Upper lobe of left lung (tissue), 6 donors: ENCODE measurements around the gene MAST4. TPM values are rescaled to one million over a fixed set of nuclear protein-coding genes. Genes with fewer than 3 reads are reported as not detected.

ENCODE experiments used
- ATAC-seq, 2 donors: fragments of 200-7000 bp; cut with Tn5 transposase; one replicate each; pipeline ENCODE4 v1.9.1; 2022; ENCODE audit warnings: mild to moderate bottlenecking in 2 of 2, moderate library complexity in 2 of 2; ENCODE audit not compliant: low FRiP score in 2 of 2
- DNase-seq, 2 donors: peaks; one replicate each; pipeline ENCODE4 v3.0.0-alpha.2; 2019 to 2020
- H3K27ac ChIP-seq, 4 donors: fragments of 200-600 bp; sonication (generic); one replicate each; pipeline ENCODE4 v1.5.1; 2016 to 2019
- H3K27me3 ChIP-seq, 4 donors: fragments of 200-600 bp; sonication (generic); one replicate each; pipeline ENCODE4 v1.5.1; 2017 to 2019
- H3K36me3 ChIP-seq, 4 donors: fragments of 200-600 bp; sonication (generic); one replicate each; pipeline ENCODE4 v1.5.1; 2016 to 2019
- H3K4me1 ChIP-seq, 4 donors: fragments of 200-600 bp; sonication (generic); one replicate each; pipeline ENCODE4 v1.5.1; 2018 to 2019
- H3K4me3 ChIP-seq, 4 donors: fragments of 200-600 bp; sonication (generic); one replicate each; pipeline ENCODE4 v1.5.1; 2017 to 2019; ENCODE audit warnings: mild to moderate bottlenecking in 2 of 4, moderate library complexity in 1 of 4
- H3K9me3 ChIP-seq, 4 donors: fragments of 200-600 bp; sonication (generic); one replicate each; pipeline ENCODE4 v1.5.1; 2018 to 2019
- EP300 ChIP-seq, 4 donors: sonication (generic); formaldehyde crosslinking; IDR thresholded peaks; one replicate each; pipeline ENCODE4 v1.5.1; 2017; ENCODE audit warnings: antibody characterized with exemption in 4 of 4, control low read depth in 2 of 4
- POLR2A ChIP-seq, 4 donors: fragments of 450-650 bp; IDR thresholded peaks; one replicate each; pipeline ENCODE4 v1.5.1; 2016 to 2017; ENCODE audit warnings: antibody characterized with exemption in 4 of 4, mild to moderate bottlenecking in 2 of 4
- POLR2AphosphoS5 ChIP-seq, 2 donors: sonication (generic); formaldehyde crosslinking; IDR thresholded peaks; one replicate each; pipeline ENCODE4 v1.5.1; 2017; ENCODE audit warnings: antibody characterized with exemption in 2 of 2
- WGBS, 2 donors: methylation state at CpG; one replicate each; pipeline ENCODE4 v1.1.5; 2017 to 2018; 5-methylcytosine and 5-hydroxymethylcytosine counted together
- total RNA-seq, 6 donors: library from RNA; depleted of rRNA in 4 of 6; stranded (reverse); fragments of >200 nt in 4 of 6; gene quantifications; one replicate each; pipeline versions ENCODE4 v1.1.0 to v1.2.1, GENCODE V29; 2016 to 2021
- TF ChIP-seq, protein P1 (sequence below), 6 experiments: fragments of 450-650 bp in 4 of 6; fragments of 200-600 bp in 2 of 6; sonication (generic) in 2 of 6; IDR thresholded peaks; one replicate each; pipeline ENCODE4 v1.5.1; 2016 to 2019; ENCODE audit warnings: antibody characterized with exemption in 6 of 6
- donor health status: DM: no; HTN: no; CAD: no; lungs with moderate emphysema.
- donor health status: DM: no; HTN: yes; CAD: no; lungs with severe emphysema.

Gene MAST4
- total RNA-seq, 6 donors from 2014 or later = 44.8 to 229 (median 66.4) TPM

DNA sequence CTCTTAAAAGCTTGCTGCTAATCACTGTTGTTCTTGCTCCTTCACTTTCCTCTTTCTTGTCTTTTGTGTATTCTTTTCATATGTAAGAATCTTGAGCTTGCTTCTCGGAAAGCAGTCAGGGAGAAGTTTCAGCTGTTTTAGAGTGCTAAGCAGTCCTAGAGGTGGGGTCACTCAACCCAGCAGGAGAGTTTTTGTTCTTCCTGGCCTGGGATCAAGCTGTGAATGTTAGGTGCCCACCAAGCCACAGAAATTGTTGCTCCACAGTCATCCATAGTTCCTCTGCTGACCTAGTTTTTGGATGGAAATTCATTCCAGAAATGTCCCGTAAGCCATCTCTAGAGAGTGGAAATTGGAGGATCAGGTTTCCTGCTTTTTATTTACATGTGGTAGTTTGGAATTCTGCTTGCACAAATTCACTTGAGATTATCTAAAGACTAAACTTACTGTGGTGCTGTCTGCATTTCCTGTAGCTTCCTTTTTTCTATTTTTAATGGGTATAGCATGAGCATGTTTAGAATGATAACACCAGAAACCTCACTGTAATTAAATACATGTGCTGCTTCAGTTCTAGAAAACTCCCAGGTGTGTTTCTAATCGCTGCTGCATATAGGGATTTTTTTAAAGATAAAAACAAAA is 108.7 kb downstream of the MAST4 start:
- TF ChIP-seq POLR2A (IDR thresholded peaks at IDR 0.05) (no peak), EP300 (IDR thresholded peaks at IDR 0.05) (no peak), POLR2AphosphoS5 (IDR thresholded peaks at IDR 0.05) (no peak)
- TF ChIP-seq, protein P1, sequence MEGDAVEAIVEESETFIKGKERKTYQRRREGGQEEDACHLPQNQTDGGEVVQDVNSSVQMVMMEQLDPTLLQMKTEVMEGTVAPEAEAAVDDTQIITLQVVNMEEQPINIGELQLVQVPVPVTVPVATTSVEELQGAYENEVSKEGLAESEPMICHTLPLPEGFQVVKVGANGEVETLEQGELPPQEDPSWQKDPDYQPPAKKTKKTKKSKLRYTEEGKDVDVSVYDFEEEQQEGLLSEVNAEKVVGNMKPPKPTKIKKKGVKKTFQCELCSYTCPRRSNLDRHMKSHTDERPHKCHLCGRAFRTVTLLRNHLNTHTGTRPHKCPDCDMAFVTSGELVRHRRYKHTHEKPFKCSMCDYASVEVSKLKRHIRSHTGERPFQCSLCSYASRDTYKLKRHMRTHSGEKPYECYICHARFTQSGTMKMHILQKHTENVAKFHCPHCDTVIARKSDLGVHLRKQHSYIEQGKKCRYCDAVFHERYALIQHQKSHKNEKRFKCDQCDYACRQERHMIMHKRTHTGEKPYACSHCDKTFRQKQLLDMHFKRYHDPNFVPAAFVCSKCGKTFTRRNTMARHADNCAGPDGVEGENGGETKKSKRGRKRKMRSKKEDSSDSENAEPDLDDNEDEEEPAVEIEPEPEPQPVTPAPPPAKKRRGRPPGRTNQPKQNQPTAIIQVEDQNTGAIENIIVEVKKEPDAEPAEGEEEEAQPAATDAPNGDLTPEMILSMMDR (IDR thresholded peaks at IDR 0.05) = no peak
- Histone ChIP-seq H3K4me3 (no peak overlapping the region), H3K9me3 (no peaks in the 10 kb centered on the region), H3K4me1 (peaks cover 8 to 14% (median 10%) of the 10 kb centered on the region in 4 donors), H3K27me3 (no peaks in the 10 kb centered on the region), H3K27ac (peak overlapping the region in 1 of 4 donors; percentile 21), H3K36me3 (no peaks in the 10 kb centered on the region)
- DNase-seq (no peak), ATAC-seq (no peak)
- WGBS, 2 donors = 22 to 23% methylated on average over 3 of the region's 3 CpGs

GRCh38 chr5:66708368-66708767 is 112.2 kb downstream of the MAST4 start:
- no peak overlapping the region for H3K27ac ChIP-seq
- DNase-seq (no peak), ATAC-seq (no peak)
- WGBS, 2 donors = 41 to 45% methylated on average over 1 of the region's 1 CpG
- H3K9me3 ChIP-seq = peaks cover 0 to 8% (median 6%) of the 10 kb centered on the region in 4 donors
- H3K36me3 ChIP-seq = no peaks in the 10 kb centered on the region
- no peak overlapping the region for H3K4me3 ChIP-seq
- peaks cover 8 to 11% (median 10%) of the 10 kb centered on the region in 4 donors for H3K4me1 ChIP-seq
- no peak for TF ChIP-seq EP300 (IDR thresholded peaks at IDR 0.05)
- no peak for TF ChIP-seq POLR2A (IDR thresholded peaks at IDR 0.05)
- TF ChIP-seq POLR2AphosphoS5 (IDR thresholded peaks at IDR 0.05) = no peak
- TF ChIP-seq, protein P1 (IDR thresholded peaks at IDR 0.05) = no peak
- no peaks in the 10 kb centered on the region for H3K27me3 ChIP-seq

GRCh38 chr5:66710557-66711088 is 114.4 kb downstream of the MAST4 start:
- H3K27ac ChIP-seq = no peak overlapping the region
- peaks cover 0 to 8% (median 6%) of the 10 kb centered on the region in 4 donors for H3K9me3 ChIP-seq
- DNase-seq (no peak), ATAC-seq (no peak)
- TF ChIP-seq, protein P1 (IDR thresholded peaks at IDR 0.05) = no peak
- TF ChIP-seq EP300 (IDR thresholded peaks at IDR 0.05) (no peak), POLR2A (IDR thresholded peaks at IDR 0.05) (no peak), POLR2AphosphoS5 (IDR thresholded peaks at IDR 0.05) (no peak)
- peaks cover 0 to under 1% (median 0%) of the 10 kb centered on the region in 4 donors for H3K4me1 ChIP-seq
- H3K4me3 ChIP-seq = no peak overlapping the region
- no peaks in the 10 kb centered on the region for H3K36me3 ChIP-seq
- 85 to 88% methylated on average over 5 of the region's 5 CpGs for WGBS, 2 donors
- H3K27me3 ChIP-seq = no peaks in the 10 kb centered on the region

DNA sequence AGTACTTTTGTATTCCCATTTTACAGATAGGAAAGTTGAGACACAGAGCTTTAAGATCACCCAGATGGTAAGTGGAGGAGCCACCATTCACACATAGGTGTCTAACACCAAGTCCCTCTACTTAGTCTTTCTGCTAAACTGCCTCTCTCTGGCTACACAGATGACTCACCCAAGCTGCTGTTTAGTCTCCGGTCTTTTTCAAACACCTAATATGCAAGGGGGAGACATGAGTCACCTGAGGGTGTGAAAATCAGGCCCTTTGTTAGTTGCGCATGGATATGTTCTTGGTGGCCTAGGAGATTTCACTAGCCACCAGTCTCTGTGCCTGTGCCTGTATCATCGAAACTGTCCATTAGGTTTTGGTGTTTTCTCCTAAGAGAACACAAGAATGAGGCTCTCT is 117.8 kb downstream of the MAST4 start:
- 87 to 93% methylated on average over 3 of the region's 3 CpGs for WGBS, 2 donors

More for the DNA sequence above, 117.8 kb downstream of the MAST4 start:
- H3K4me1 ChIP-seq = peaks cover 0 to 11% (median 3%) of the 10 kb centered on the region in 4 donors
- no peaks in the 10 kb centered on the region for H3K36me3 ChIP-seq
- DNase-seq = peak in 1 of 2 donors; percentile 31
- H3K27ac ChIP-seq = no peak overlapping the region
- peaks cover 0 to 8% (median 6%) of the 10 kb centered on the region in 4 donors for H3K9me3 ChIP-seq
- TF ChIP-seq POLR2A (IDR thresholded peaks at IDR 0.05) (no peak), POLR2AphosphoS5 (IDR thresholded peaks at IDR 0.05) (no peak), EP300 (IDR thresholded peaks at IDR 0.05) (no peak)
- TF ChIP-seq, protein P1 (IDR thresholded peaks at IDR 0.05) = no peak
- H3K4me3 ChIP-seq = no peak overlapping the region
- no peak for ATAC-seq
- H3K27me3 ChIP-seq = no peaks in the 10 kb centered on the region
